OCI-LY7 (cell line): ENCODE measurements around the gene CROT. TPM values are rescaled to one million over a fixed set of nuclear protein-coding genes. Genes with fewer than 3 reads are reported as not detected.

Source experiments
- BruUV-seq: library from RNA; stranded (reverse); fragments of 400-500 nt; replicated peaks from 2 replicates; lab custom pipeline; 2021; lab: Mats Ljungman, UMichigan
- CTCF ChIA-PET: fragments of 300-600 bp; sonication (Branson Sonifier 250); formaldehyde crosslinking; loops from one replicate; lab custom pipeline; 2022; ENCODE audit warnings: antibody characterized with exemption; ENCODE audit not compliant: unreplicated experiment; lab: Charles Lee
- POLR2A ChIA-PET: fragments of 300-600 bp; sonication (Branson Sonifier 250); formaldehyde crosslinking; loops from one replicate; lab custom pipeline; 2022; ENCODE audit warnings: antibody characterized with exemption; lab: Charles Lee
- DNase-seq: peaks from one replicate; pipeline ENCODE4 v3.0.0-alpha.2; 2015; ENCODE audit warnings: low spot score
- H2AFZ ChIP-seq: fragments of 200-600 bp; sonication (generic), shearing (Covaris generic); 2 replicates; pipeline ENCODE4 v1.6.1; 2014; ENCODE audit warnings: mild to moderate bottlenecking, antibody characterized with exemption, low read length, moderate library complexity
- H3K27ac ChIP-seq: fragments of 200-600 bp; sonication (generic); 2 replicates; pipeline ENCODE4 v1.5.1; 2014; ENCODE audit warnings: mixed run types, low read depth, mild to moderate bottlenecking, moderate library complexity, low read length, inconsistent platforms; ENCODE audit not compliant: poor library complexity, severe bottlenecking
- H3K36me3 ChIP-seq: fragments of 200-600 bp; sonication (generic); 2 replicates; pipeline ENCODE4 v1.6.1; 2014; ENCODE audit warnings: mild to moderate bottlenecking, antibody characterized with exemption, low read length, moderate library complexity, mixed read lengths; ENCODE audit not compliant: insufficient read depth
- H3K4me1 ChIP-seq: fragments of 200-600 bp; sonication (generic); 2 replicates; pipeline ENCODE4 v1.5.1; 2014; ENCODE audit warnings: mild to moderate bottlenecking, low read length; ENCODE audit not compliant: insufficient read depth, poor library complexity, severe bottlenecking
- H3K4me2 ChIP-seq: fragments of 200-600 bp; sonication (generic); 2 replicates; pipeline ENCODE4 v1.6.1; 2014; ENCODE audit warnings: mild to moderate bottlenecking, low read length
- H3K4me3 ChIP-seq: fragments of 200-600 bp; sonication (generic); 2 replicates; pipeline ENCODE4 v1.5.1; 2014; ENCODE audit warnings: mild to moderate bottlenecking, low read depth, low read length; ENCODE audit not compliant: poor library complexity, severe bottlenecking
- H3K79me2 ChIP-seq: fragments of 200-600 bp; sonication (generic); 2 replicates; pipeline ENCODE4 v1.6.1; 2016; ENCODE audit warnings: low read depth, mild to moderate bottlenecking, low read length, moderate library complexity, mixed read lengths; ENCODE audit not compliant: insufficient read depth
- H3K9me2 ChIP-seq: fragments of 200-600 bp; sonication (generic); 2 replicates; pipeline ENCODE4 v1.6.1; 2016; ENCODE audit warnings: mild to moderate bottlenecking, low read length, mixed read lengths; ENCODE audit not compliant: insufficient read depth
- H3K9me3 ChIP-seq: fragments of 200-600 bp; sonication (generic); 2 replicates; pipeline ENCODE4 v1.6.1; 2014; ENCODE audit warnings: mild to moderate bottlenecking, mixed run types, low read length, mixed read lengths
- H4K20me1 ChIP-seq: fragments of 200-600 bp; sonication (generic); 2 replicates; pipeline ENCODE4 v1.6.1; 2014; ENCODE audit warnings: mild to moderate bottlenecking, antibody characterized with exemption, low read length, moderate library complexity, mixed read lengths; ENCODE audit not compliant: insufficient read depth
- EZH2phosphoT487 ChIP-seq: fragments of 200-600 bp; sonication (generic); IDR thresholded peaks from 2 replicates; pipeline ENCODE4 v1.6.1; 2018; ENCODE audit warnings: low read depth, borderline replicate concordance, mild to moderate bottlenecking, mixed run types, antibody characterized with exemption, low read length, moderate library complexity, mixed read lengths
- intact Hi-C: fragments of 100-400 bp; cut with micrococcal nuclease; formaldehyde crosslinking; loops from one replicate; pipeline ENCODE4 v1.10.0; 2022; ENCODE audit not compliant: unreplicated experiment
- total RNA-seq, 2 experiments: library from RNA; depleted of rRNA in 1 of 2; stranded (reverse); fragments of >200 nt in 1 of 2; shearing (Covaris generic) in 1 of 2; gene quantifications; 2 replicates each; pipeline ENCODE4 v1.2.3, GENCODE V29; 2014 to 2022
- TF ChIP-seq, protein P1 (sequence below): fragments of 200-600 bp; sonication (generic); conservative IDR thresholded peaks from 2 replicates; pipeline ENCODE4 v1.5.1; 2014; ENCODE audit warnings: mild to moderate bottlenecking, antibody characterized with exemption, low read length, moderate library complexity, mixed read lengths

CROT gene
- total RNA-seq, 2 experiments from 2014 or later, result 3.0 to 8.1 TPM

DNA sequence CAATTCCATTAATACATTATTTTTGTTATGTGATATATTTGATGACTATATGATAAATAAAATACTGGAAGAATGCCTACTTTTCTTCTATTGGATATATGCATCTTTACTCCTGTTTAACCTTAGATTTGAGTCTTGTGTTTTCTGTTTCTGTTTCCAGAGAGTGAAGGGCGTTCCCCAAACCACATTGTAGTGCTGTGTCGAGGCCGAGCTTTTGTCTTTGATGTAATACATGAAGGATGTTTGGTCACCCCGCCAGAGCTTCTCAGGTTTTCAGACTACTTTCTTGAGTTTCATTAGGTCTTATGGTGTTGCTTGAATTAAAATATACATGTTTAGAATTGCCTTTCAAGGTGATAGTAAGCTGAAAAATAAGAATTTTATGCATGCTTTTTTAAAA lies 23.8 kb downstream of the CROT start:
- Histone ChIP-seq H3K36me3 (peaks cover 2% of the 10 kb centered on the region), H3K9me2 (no peaks in the 10 kb centered on the region), H3K4me2 (no peak overlapping the region), H3K4me3 (no peak overlapping the region), H3K9me3 (no peaks in the 10 kb centered on the region), H4K20me1 (no peaks in the 10 kb centered on the region), H3K79me2 (no peaks in the 10 kb centered on the region), H2AFZ (no peak overlapping the region), H3K27ac (no peak overlapping the region), H3K4me1 (no peaks in the 10 kb centered on the region)
- BruUV-seq, result no TSS peak
- POLR2A ChIA-PET, result no interaction called here
- DNase-seq, result no peak
- TF ChIP-seq, protein P1, sequence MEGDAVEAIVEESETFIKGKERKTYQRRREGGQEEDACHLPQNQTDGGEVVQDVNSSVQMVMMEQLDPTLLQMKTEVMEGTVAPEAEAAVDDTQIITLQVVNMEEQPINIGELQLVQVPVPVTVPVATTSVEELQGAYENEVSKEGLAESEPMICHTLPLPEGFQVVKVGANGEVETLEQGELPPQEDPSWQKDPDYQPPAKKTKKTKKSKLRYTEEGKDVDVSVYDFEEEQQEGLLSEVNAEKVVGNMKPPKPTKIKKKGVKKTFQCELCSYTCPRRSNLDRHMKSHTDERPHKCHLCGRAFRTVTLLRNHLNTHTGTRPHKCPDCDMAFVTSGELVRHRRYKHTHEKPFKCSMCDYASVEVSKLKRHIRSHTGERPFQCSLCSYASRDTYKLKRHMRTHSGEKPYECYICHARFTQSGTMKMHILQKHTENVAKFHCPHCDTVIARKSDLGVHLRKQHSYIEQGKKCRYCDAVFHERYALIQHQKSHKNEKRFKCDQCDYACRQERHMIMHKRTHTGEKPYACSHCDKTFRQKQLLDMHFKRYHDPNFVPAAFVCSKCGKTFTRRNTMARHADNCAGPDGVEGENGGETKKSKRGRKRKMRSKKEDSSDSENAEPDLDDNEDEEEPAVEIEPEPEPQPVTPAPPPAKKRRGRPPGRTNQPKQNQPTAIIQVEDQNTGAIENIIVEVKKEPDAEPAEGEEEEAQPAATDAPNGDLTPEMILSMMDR, result no peak
- TF ChIP-seq EZH2phosphoT487, result no peak
- CTCF ChIA-PET, result no interaction called here
- intact Hi-C loops, result no loop called here

DNA sequence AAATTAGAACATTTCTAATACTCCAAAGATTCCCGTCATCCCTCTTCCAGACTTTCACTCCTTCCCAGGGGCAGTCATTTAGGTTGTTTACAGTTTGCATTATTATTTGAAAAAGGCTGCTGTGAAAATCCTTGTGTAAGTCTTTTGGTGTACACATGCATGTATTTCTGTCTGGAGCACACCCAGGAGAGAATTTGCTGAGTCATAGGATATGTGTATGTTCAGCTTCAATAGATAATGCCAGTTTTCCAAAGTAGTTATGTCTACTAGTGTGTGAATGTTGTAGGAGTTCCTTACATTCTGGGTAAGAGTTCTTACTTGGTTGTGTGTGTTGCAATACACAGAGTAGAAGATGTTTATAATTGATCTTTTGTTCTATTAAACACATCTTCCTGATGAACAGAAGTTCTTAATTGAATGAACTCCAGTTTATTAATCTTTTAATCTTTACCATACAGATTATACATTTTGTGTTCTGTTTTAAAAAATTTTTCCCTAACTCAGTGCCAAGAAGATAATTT lies 25.3 kb downstream of the CROT start:
- intact Hi-C loops, result no loop called here
- Histone ChIP-seq H3K4me2 (no peak overlapping the region), H3K27ac (no peak overlapping the region), H4K20me1 (no peaks in the 10 kb centered on the region), H3K36me3 (no peaks in the 10 kb centered on the region; the same call in 1 of the 2 replicates), H3K4me1 (no peaks in the 10 kb centered on the region), H3K9me3 (no peaks in the 10 kb centered on the region), H3K9me2 (no peaks in the 10 kb centered on the region), H3K79me2 (no peaks in the 10 kb centered on the region), H3K4me3 (no peak overlapping the region), H2AFZ (no peak overlapping the region)
- POLR2A ChIA-PET, result no interaction called here
- TF ChIP-seq EZH2phosphoT487, result no peak
- TF ChIP-seq, protein P1, result no peak
- DNase-seq, result no peak
- CTCF ChIA-PET, result no interaction called here
- no TSS peak for BruUV-seq

DNA sequence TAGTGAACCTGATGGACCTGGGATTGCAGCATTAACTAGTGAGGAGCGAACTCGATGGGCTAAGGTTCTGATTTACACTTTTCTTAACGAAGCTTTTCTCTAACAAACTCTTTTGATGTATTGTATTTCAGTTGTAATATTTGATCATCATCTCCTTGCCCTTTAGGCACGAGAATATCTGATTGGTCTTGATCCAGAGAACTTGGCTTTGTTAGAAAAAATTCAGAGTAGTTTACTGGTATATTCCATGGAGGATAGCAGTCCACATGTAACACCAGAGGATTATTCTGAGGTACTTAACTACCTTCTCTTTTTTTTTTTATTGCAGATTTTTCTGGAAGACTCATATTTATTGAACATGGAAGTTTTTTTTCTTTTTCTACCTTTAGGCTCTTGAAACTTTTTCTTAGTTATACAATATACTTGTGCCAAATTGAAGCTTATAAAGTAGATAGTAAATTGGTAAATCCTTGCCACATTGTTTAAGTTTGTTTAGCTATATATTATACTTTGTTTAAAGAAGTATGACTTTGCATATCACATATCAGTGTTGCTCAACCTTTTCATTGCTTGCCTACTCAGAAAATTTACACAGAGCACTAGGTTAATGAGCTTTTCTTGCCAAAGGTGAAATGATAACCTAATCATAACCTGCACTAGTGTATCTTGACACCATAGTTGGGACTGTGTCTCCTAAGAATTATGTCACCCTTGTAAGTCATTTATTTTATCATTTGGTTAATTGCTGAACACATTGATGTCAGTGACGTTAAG lies 30.4 kb downstream of the CROT start:
- POLR2A ChIA-PET, result interaction anchor here (0.6 to 1.2 kb wide), 6 partner anchors 10 to 837 kb away, joined by 3 to 5 read pairs (median 4); no protein-coding TSS in a partner anchor
- CTCF ChIA-PET, result no interaction called here
- Histone ChIP-seq H3K4me1 (no peaks in the 10 kb centered on the region), H3K27ac (no peak overlapping the region), H3K4me3 (no peak overlapping the region), H3K79me2 (no peaks in the 10 kb centered on the region), H3K9me3 (no peaks in the 10 kb centered on the region), H3K9me2 (no peaks in the 10 kb centered on the region), H3K36me3 (no peaks in the 10 kb centered on the region), H2AFZ (no peak overlapping the region), H3K4me2 (no peak overlapping the region), H4K20me1 (no peaks in the 10 kb centered on the region)
- BruUV-seq, result no TSS peak
- TF ChIP-seq, protein P1, result no peak
- no peak for TF ChIP-seq EZH2phosphoT487
- no peak for DNase-seq
- intact Hi-C loops, result no loop called here
